Fibroblast of peridontal ligament (primary cell): ENCODE results near the gene CIC.
A peak's percentile ranks its signal among the peaks of the same experiment; 100 is the strongest.
"Not testable (repeated sequence)": the region's sequence is repeated elsewhere in the genome, so short reads cannot be mapped to it uniquely, and the experiment has no call there.

Experiments
- DNase-seq: peaks from one replicate; pipeline ENCODE4 v3.0.0-alpha.2; 2010; ENCODE audit errors: extremely low read depth

Gene CIC

GRCh38 chr19:42313096-42313839 is 44.2 kb downstream of the CIC start, which contains the start of gene TMEM145:
Gene TMEM145 (plus strand): TSS chr19:42313309. CDS start chr19:42313377, 68 bp downstream.
- DNase-seq, result peak; percentile 31

DNA sequence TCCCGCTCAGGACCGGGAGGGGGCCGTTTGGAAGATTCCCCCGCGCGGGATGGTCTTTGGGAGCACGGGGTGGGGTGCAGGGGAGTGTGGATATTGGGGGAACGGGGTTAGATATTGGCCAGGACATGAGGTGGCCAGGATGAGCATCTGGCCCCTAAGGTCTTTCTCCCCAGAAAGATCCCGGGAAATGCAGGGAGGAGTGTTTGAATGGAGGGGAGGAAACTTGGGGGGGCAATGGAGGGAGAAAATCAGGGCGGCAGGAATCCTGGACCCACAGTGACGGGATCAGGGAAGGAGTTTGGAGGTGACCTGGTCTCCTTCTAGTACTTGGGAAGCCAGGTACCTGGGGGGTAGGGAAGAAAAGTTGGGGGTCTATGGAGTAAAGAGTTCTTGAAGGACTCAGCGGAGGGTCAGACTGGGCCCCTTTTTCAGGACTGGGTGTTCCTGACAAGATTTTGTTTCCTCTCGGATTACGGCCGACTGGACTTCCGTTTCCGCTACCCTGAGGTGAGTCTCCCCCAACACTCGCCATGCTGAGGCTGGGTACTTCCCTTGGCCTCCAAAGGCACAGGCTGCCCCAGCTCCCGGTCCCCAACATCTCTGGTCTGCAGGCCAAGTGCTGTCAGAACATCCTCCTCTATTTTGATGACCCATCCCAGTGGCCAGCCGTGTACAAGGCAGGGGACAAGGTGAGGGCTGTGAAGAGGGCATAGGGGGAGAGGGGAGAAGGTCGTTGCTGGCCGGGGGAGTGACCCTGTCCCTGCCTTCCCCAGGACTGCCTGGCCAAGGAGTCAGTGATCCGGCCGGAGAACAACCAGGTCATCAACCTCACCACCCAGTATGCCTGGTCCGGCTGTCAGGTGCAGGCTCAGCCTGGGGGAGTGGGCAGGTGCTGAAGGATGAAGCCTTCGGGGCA is 45.0 kb downstream of the CIC start:
- DNase-seq, result no peak

DNA sequence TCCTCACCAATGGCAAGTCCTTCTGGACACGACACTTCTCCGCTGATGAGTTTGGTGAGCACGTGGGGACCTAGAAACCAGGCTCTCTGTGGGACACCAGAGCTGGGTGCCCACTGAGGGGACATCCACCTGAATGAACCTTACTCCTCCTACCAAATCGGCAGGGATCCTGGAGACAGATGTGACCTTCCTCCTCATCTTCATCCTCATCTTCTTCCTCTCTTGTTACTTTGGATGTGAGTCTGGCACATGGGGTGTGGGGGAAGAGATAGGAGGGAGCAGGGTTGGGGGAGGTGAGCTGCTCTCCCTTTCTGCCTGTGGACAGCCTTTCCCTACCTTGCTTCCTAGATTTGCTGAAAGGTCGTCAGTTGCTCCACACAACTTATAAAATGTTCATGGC is 46.0 kb downstream of the CIC start:
- DNase-seq, result no peak

GRCh38 chr19:42316223-42317211 is 47.5 kb downstream of the CIC start:
- no peak for DNase-seq

DNA sequence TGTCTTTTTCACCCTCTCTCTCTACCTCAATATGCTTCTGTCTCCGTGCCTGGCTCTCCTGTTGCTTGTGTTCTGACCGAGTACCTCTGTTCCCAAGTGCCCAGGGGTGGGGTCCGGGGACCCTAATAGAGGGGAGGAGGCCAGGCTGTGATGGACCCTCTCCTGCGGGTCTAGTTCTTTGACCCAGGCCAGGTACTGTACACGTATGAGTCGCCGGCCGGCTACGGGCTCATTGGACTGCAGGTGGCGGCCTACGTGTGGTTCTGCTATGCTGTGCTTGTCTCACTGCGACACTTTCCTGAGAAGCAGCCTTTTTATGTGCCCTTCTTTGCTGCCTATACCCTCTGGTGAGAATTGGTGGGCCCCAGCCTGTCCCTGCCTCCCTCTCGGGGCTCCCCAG is 48.5 kb downstream of the CIC start:
- DNase-seq, result no peak

DNA sequence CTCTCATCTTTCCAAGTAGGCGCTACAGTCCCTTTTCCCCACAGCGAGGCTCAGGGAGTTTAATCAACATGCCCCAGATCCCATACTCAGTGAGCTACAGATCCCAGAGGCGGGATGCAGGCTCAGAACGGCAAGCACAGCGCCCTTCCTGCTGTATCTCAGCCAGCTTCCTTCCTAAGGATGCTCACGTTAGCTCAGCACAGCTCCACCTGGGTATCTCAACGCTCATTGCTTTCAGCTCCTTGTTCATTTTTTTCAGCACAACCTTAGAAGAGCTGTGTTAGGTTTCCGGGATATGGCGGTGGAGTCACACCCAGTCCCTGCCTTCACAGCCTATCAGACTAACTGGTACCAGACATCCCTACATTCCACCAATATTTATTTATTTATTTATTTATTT is 53.3 kb downstream of the CIC start:
- DNase-seq, result no peak

GRCh38 chr19:42323473-42323851 is 54.4 kb downstream of the CIC start:
- no peak for DNase-seq

DNA sequence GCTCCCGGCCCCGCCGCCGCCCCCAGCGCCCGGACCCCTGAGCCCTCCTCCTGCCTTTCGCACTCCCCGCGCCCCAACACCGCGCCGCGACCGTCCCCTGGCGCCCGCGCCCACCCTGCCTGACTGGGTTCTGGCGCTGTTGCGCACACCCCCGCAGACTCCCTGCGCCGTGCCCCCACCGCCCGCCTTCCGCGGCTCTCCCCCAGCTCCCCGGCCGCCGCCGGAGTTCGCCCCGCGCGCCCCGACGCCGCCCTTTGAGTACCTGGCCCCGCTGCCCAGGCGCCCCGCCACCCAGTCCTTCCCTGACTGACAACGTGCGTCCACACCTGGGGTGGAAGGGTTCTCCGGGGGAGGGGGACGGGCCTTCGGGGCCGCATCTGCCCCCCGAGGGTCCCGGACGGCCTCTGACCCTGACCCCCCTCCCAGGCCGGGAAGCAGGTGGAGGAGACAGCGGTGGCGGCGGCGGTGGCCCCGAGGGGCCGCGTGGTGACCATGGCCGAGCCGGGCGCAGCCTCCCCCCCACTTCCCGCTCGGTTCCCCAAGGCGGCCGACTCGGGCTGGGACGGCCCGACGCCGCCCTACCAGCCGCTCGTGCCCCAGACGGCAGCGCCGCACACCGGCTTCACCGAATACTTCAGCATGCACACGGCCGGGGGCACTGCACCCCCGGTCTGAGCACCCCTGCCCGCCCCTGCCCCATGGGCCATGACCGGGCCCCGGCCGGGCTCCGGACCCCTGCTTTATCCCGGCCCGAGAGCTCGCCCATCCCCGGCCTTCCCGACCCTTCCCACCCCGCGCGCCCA is 55.0 kb downstream of the CIC start:
- no peak for DNase-seq

- DNase-seq, result no peak
Measured at GRCh38 chr19:42324655-42325307, 55.7 kb downstream of the CIC start.

DNA sequence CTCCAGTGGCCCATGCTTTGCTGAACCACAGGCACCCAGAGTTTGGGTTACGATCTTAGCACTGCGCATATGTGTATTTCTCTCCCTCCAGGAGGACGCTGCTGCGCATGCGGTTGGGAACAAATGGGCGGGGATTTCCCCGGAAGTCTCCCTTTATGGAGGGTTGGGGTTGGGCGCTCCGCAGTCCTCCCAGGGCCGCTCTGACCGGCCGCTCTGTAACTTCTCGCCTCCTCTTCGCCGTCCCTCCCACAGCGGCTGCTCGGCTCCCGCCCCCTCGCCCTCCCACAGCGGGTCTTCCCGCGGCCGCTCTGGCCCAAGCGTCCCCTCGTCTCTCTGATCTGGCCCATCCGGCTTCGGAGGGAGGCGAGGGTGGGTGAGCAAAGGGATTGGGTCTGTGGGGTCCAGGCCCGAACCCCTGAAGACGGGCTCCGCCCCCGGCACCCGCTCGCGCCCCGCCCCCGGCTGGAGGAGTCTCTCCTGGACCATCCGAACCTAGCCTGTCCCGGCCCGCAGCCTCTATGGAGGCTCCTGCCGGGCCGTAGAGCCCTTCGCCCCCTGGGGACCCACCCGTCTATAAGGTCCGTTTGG is 56.4 kb downstream of the CIC start, which contains the start of gene MEGF8:
Gene MEGF8 (plus strand): TSS at position 328 of the 588 bp plus-strand sequence. CDS start 609 bp downstream, outside the sequence.
- peak; percentile 99 for DNase-seq

DNA sequence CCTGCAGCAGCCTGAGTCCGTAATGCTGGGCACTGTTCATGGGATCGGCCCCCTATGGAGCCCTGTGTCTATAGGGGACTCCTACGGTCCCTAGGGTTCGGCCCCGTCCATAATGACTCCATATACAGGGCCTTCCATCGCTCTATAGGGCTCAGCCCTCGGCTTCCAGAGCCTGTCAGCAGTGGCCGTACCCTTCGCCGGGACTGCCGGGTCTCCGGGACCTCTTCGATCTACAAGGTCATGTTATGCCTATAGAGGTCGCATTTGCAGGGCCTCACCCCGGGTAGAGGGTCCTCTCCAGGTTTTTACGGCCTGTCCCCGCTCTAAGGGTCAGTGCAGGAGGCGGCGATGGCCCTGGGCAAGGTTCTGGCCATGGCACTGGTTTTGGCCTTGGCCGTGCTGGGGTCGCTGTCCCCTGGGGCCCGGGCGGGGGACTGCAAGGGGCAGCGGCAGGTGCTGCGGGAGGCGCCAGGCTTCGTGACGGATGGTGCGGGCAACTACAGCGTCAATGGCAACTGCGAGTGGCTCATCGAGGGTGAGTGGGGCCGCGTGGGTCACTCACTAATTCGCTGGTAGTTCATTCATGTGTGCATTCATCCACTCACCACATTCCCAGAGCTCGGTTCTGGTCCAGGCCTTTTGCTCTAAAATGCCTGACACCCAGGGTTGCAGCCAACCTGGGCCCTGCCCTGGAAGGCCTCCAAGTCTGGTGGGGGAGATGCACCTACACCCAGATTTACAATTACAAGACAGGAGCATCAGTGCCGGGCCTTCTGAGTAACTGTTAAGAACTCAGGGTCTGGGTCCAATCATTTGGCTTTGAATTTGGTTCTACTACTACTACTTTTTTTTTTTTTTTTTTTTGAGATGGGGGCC is 57.1 kb downstream of the CIC start:
- no peak for DNase-seq

DNA sequence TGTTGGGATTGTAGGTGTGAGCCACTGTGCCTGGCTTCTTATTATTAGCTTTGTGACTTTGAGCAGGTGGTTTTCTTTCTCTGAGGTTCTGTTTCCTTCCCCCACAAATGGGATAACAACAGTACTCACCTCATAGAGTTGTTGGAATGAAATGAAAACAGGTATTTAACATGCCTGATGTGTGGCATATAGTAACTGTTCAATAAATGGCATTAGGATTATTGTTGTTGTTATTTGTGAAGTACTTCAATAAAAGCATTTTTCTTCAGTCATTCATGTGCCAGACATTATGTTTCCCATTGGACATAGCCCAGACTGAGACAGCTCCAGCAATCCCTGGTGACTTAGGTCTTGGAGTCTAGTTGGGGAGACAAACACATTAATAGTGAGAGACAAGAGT is 57.9 kb downstream of the CIC start:
- no peak for DNase-seq

- no peak for DNase-seq
Measured at GRCh38 chr19:42327381-42327780, 58.3 kb downstream of the CIC start.

DNA sequence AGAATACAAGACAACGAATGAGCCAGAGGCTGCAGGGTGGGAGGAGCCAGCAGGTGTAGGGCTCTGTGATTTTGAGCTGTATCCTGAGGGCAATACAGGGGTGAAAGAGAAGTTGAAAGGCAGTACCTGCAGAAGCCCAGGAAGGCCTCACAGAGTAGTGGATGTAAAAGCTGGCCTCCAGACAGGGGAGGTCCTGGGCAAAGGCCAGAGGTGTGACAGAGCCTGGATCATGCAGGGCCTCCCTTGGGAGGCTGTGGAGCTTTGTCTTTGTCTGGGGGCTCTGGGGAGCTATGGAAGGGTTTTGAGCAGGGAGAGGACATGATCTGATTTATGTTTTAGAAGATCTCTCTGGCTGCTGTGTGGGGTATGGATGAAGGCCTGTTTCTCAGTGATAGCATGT is 59.1 kb downstream of the CIC start:
- DNase-seq, result no peak

- no peak for DNase-seq
Measured at GRCh38 chr19:42328854-42329253, 59.8 kb downstream of the CIC start.

DNA sequence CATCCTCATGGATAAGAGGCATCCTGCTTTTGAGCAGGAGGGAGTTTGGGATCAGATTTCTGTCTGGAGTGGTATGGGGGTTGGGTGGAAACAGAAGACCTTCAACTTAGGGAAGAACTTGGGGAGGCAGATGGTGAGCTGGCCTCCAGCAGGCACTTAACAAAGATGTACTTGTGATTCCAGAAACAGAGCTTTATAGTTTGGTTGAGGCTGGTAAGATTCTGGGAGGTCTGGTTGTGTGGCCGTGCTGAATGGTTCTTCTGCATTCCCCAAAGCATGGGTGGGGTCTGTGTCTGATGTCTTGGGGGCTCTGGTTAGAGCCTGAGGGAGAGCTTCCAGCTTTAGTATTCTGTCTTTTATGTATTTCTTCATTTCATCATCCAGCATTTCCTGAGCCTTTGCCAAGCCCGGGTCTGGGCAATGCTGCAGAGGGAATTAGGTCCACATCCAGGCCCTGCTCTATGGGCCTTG is 61.2 kb downstream of the CIC start:
- peak; percentile 74 for DNase-seq

DNA sequence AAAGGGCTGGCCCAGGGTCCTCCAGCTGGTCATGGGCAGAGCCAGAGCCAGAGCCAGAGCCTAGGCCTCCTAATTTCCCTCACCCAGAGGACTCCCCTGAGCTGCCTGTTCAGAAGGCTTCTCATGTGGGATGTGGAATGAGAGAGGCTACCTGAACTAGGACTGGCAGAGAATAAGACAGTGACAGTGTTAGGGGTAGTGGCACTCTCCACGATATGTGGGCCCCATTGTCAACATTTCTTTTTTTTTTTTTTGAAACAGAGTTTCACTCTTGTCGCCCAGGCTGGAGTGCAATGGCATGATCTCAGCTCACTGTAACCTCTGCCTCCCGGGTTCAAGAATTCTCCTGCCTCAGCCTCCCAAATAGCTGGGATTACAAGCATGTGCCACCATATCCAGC is 62.3 kb downstream of the CIC start:
- DNase-seq, result not testable (repeated sequence)

DNA sequence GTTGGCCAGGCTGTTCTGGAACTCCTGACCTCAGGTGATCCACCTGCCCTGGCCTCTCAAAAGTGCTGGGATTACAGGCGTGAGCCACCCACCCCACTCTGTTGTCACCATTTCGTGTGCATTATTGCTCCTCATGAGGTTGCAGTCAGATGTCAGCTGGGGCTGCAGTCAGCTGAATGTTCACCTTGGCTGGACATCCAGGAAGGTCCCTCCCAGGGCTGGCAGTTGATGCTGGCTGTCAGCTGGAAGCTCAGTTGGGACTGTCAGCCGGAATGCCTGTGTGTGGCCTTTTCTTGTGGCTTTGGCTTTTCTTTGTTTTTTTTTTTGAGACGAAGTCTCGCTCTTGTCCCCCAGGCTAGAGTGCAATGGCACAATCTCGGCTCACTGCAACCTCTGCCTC is 63.0 kb downstream of the CIC start:
- DNase-seq, result no peak

- no peak for DNase-seq
Measured at GRCh38 chr19:42333018-42333417, 64.0 kb downstream of the CIC start.
